Daoy (cell line): ENCODE results near the gene PPP3CB. TPM values are rescaled to one million over a fixed set of nuclear protein-coding genes. Genes with fewer than 3 reads are reported as not detected.
"Not testable (repeated sequence)": the region's sequence is repeated elsewhere in the genome, so short reads cannot be mapped to it uniquely, and the experiment has no call there.

Experiments used
- DNase-seq: peaks from one replicate; pipeline ENCODE4 v3.0.0-alpha.2; 2015; ENCODE audit warnings: low read depth
- total RNA-seq: library from RNA; depleted of rRNA; stranded (reverse); fragments of >200 nt; shearing (Covaris generic); gene quantifications from 2 replicates; pipeline ENCODE4 v1.2.3, GENCODE V29; 2014; rRNA removed

PPP3CB gene
- total RNA-seq, 1 experiment from 2014 or later: 11.9 TPM

DNA sequence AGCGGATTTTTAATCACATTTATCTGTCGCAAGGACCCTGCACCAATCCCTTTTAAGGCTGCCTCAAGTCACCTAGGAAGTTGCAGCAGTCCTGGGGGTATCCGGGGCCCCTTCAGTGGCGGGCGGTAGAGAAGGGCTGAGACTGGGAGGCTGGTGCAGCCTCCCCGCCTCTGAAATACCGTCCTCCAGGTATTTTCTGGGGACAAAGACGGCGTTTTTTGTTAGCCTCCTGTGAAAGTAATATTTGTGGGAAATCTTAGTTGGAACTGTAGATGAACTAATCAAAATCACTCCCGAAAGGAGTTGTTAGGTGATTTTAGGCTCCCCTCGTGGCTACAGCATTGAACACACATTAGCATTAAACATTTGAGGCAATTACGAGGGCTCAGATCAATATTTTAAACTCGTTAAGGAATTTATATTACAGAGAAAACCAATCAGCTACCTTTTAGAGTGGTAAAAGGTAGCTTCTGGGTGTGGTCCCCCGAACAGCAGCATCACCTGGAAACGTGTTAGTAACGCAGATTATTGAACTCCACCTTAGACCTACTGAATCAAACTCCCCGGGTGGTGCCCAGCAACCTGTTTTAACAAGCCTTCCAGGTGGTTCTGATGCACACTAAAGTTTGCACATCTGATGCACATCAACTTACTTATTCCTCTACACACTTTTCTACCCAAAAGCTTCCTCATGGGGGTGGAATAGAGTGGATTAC is 81.4 kb downstream of the PPP3CB start:
- no peak for DNase-seq

DNA sequence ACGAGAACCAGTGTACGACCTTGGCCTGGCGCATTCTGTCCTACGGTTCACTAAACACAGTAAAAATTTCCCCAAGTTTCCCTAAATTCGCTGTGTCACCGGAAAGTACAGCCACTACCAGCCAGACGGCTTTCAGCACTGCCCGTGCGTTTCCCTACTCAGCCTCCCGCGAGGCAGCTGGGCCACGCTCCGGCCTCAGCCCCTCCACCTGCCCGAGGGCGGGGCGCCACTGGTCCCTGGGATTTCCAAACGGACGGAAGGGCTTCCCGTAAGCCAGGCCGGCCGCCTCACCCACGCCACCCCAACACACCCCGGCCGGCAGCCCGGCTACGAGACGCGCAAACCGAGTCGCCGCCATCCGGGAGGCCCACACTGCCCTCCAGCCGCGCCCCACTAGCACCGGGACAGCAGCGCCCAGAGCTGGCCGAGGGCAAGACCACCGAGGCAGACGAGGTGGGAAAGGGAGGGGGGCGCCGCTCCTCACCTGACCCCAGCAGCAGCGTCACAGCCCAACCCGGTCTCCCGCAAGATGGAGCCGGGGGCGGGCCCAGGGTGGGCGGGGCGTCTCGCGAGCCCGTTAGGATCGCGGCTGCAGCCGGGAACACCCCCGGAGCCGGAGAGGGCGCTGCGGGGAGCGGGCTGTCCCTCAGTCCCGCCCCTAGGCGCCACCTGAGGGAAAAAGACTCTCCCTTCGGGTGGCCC is 82.1 kb downstream of the PPP3CB start, which contains the start of gene ANXA7:
ANXA7 (minus strand) TSS at position 531 of the 702 bp plus-strand sequence. CDS start 13,202 bp downstream, outside the sequence.
- DNase-seq: peak; percentile 90

DNA sequence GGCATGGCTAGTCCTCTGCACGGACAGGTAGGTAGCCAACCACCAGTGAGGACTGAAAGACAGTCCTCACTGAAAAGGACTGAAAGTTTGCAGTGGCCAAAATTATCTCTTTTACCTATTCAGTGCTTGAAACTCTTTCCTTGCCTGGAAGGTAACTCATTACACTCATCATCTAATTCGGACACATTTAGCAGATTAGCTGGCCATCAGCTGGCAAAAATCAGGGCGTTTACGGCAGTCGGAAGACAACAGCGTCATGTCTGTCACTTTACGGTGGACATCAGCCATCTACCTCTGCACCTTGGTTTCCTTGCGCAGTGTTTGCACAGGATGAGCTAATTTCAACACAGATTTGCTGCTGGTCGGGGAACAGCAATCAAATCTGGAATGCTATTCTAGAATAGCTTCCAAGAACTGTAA is 82.7 kb downstream of the PPP3CB start:
- DNase-seq: peak; percentile 52

DNA sequence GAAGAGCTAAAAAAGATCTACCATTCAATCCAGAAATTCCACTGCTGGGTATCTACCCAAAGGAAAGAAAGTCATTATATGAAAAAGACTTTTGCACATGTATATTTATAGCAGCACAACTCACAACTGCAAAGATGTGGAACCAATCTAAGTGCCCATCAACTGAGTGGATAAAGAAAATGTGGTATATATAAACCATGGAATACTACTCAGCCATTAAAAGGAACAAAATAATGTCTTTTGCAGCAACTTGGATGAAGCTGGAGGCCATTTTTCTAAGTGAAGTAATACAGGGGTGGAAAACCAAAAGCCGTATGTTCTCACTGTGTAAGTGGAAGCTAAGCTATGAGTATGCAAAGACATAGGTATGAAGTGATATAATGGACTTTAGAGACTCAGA is 84.9 kb downstream of the PPP3CB start:
- DNase-seq: no peak

DNA sequence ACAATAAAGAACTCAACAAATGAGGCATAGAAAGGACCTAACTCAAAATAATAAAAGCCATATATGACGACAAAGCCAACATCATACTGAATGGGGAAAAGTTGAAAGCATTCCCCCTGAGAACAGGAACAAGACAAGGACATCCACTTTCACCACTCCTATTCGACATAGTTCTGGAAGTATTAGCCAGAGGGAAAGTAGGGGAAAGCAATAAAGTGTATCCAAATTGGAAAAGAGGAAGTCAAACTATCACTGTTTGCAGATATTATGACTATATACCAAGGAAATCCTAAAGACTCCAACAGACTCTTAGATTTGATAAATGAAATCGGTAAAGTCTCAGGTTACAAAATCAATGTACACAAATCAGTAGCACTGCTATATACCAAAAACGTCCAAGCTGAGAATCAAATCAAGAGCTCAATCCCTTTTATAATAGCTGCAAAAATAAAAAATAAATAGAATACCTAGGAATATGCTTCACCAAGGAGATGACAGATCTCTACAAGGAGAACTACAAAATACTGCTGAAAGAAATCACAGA is 86.8 kb downstream of the PPP3CB start:
- no peak for DNase-seq

DNA sequence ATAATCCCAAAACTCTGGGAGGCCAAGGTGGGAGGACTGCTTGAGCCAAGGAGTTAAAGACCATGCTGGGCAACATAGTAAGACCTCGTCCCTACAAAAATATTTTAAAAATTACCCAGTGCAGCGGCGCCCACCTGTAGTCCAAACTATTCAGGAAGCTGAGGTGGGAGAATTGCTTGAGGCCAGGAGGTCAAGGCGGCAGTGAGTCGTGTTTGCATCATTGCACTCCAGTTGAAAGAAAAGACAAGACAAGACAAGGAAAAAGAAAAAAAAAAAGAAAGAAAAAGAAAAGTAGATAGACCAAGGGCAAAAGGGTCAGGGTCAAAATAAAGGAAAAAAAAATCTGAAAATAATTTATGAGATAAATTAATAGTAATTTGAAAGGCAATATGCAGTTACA is 87.8 kb downstream of the PPP3CB start:
- DNase-seq: no peak

DNA sequence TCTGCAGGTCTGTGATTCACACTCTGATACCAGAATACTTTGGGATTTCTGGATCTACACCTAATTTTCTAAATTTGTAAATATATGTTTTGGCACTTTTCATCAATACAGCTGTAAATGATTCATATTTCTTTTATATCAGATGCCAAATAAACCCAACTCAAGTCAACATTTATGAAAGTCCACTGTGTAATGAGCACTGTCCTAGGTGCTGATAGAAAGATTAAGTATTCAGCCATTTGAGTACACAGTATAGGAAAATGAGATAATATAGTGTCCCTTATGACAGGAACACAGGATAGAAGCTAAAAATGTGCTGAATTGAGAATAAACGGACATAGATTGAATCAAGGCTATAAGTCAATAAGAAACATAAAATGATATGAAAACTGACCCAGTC is 88.3 kb downstream of the PPP3CB start:
- no peak for DNase-seq

DNA sequence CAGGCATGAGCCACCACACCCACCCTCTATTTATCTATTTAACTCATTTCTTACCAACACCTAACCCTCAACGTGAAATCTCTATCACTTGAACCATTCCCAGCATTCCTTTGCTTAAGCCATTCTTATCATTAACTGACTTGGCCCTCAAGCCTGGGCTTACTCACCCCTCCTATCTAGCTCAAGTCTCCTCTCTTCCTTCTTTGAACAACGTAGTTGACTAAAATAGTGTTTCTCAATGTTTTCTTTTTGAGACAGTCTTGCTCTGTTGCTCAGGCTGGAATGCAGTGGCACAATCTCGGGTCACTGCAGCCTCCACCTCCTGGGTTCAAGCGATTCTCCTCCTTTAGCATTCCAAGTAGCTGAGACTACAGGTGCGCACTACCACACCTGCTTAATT is 89.0 kb downstream of the PPP3CB start:
- DNase-seq: no peak

DNA sequence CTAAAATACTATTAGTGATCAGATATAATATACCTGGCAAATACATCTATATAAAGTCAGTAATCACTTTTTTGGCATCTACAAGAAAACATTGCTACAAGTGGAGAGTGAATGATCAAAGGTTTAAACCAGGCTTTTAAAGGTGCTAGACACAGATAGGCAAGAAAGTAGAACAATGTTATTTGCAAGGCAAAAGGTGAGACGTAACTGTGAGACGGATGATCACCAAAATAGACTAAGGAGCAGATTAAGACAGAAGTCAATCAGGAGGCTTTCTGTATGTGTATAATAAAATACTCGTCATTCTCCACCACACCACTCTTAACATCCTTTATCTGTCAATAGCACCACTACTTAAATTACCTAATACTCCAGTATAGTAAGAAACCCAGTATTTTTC is 90.3 kb downstream of the PPP3CB start:
- DNase-seq: no peak

DNA sequence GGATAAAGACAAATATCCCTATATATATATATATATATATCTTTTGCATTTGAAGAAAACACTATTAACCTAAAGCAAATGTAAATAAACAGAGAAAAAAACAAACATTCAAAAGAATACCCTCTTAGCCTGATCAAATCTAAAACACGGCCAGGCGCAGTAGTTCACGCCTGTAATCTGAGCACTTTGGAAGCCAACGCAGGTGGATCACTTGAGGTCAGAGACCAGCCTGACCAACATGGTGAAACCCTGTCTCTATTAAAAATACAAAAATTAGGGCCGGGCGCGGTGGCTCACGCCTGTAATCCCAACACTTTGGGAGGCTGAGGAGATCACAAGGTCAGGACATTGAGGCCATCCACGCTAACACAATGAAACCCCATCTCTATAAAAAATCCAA is 91.1 kb downstream of the PPP3CB start:
- no peak for DNase-seq

DNA sequence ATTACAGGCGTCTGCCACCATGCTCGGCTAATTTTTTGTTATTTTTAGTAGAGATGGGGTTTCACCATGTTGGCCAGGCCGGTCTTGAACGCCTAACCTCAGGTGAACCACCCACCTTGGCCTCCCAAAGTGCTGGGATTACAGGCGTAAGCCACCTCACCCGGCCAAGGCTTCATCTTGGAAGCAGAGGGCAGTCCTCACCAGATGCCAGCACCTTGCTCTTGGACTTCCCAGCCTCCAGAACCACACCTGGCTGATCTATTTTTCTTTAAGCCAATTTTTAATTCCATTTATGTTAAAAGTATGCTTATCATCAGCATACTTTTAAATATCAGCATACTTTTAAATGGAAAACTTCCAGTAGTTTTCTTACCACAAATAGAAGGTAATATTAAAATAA is 94.2 kb downstream of the PPP3CB start:
- no peak for DNase-seq

DNA sequence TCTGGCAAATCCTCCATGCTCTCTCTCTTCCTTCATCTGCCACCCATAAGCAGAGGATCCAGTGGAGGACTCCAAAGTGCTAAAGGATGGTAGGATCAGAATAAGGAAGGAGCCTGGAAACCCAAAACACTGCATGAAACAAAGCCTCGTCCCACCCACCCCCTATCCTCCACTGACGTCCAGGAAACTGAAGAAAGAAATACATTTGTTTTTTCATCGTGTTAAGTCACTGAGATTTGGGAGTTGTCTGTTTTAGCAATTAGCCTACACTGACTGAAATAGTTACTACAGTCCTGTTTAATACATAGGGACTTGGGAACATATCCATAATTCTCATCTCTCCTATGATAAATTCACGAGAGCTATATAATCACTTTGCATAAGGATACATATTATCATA is 96.8 kb downstream of the PPP3CB start:
- no peak for DNase-seq

DNA sequence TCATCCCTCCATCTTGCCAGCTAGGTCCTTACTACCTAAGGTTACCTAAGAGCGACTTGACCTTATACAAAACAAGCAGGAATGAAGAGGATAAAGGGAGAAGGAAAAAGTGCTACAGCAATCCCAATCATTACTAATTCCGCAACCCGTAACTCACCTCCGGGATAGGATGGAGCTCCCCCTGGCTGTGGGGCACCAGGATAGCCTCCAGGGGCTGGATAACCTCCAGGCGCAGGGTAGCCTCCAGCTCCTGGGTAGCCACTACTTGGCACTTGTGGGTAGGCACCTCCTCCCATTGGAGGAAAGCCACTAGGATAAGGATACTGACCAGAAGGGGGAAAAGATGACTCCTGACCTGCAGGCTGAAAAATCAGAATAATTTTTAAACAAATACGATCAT is 97.8 kb downstream of the PPP3CB start:
- DNase-seq: no peak

DNA sequence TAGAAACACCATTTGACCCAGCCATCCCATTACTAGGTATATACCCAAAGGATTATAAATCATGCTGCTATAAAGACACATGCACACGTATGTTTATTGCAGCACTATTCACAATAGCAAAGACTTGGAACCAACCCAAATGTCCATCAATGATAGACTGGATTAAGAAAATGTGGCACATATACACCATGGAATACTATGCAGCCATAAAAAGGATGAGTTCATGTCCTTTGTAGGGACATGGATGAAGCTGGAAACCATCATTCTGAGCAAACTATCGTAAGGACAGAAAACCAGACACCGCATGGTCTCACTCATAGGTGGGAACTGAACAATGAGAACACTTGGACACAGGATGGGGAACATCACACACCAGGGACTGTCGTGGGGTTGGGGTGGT is 101.5 kb downstream of the PPP3CB start:
- not testable (repeated sequence) for DNase-seq

DNA sequence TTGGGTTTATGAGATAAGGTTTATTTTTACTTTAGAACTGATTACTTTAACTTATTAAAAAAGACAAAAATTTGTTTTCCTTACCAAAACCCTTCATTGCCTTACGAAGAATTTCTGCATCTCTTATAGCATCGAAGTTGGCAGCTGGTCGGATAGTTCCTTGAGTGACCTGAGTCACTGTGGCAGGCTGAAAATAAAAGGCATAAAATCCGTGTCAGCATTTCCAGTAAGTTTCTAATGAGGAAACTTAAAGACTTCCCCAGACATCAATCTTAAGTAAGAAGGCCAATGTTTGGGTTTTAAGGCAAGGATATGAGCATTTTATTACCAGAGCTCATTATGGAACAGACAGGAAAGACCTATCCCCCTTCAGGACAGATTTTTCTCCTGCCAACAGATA is 107.6 kb downstream of the PPP3CB start:
- no peak for DNase-seq

DNA sequence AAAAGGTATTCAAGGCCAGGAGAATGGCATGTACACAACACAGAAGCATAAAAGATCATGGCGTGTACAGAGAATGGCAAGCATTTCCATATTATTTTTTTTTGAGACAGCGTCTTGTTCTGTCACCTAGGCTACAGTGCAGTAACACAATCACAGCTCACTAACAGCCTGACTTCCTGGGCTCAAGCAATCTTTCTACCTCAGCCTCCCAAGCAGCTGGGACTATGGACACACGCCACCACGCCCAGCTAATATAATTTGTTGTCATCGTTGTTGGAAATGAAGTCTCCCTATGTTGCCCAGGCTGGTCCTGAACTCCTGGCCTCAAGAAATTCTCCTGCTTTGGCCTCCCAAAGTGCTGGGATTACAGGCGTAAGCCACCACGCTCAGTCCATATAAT is 109.2 kb downstream of the PPP3CB start:
- no peak for DNase-seq

Other genes starting within 250 kb of the PPP3CB start
- gene DNAJC9, start 248.8 kb downstream of the PPP3CB start, total RNA-seq: 50.3 and 70.6 TPM in 2 replicates
- 71.9 and 77.4 TPM in 2 replicates for gene MRPS16, start 243.4 kb downstream of the PPP3CB start, total RNA-seq
- 0.29 TPM in 1 of 2 replicates, not detected in the other for gene CFAP70, start 137.2 kb downstream of the PPP3CB start, total RNA-seq
- gene ANXA7, start 82.0 kb downstream of the PPP3CB start, total RNA-seq: 113 and 172 TPM in 2 replicates
- 0.15 and 0.57 TPM in 2 replicates for gene MSS51, start 62.5 kb downstream of the PPP3CB start, total RNA-seq
- 12.1 and 19.1 TPM in 2 replicates for gene USP54, start 95.3 kb upstream of the PPP3CB start, total RNA-seq
- gene MYOZ1, start 145.4 kb upstream of the PPP3CB start, total RNA-seq: not detected in 2 replicates
- gene SYNPO2L, start 160.0 kb upstream of the PPP3CB start, total RNA-seq: not detected in 2 replicates
- gene AGAP5, start 202.1 kb upstream of the PPP3CB start, total RNA-seq: 1.1 and 1.8 TPM in 2 replicates
- 30.2 and 40.3 TPM in 2 replicates for gene SEC24C, start 248.3 kb upstream of the PPP3CB start, total RNA-seq